ENCODE results near the gene NCKAP5.

The NCKAP5 gene

GRCh38 chr2:132936791-132937190 is 631.5 kb downstream of the NCKAP5 start:
- no peak for DNase-seq (ENCODE audit: low spot score)

- DNase-seq (ENCODE audit: low spot score), result no peak
These were observed 632.0 kb downstream of the NCKAP5 start for GRCh38 chr2:132936261-132936660.

- DNase-seq (ENCODE audit: low spot score), result no peak
These were observed 638.5 kb downstream of the NCKAP5 start for GRCh38 chr2:132929786-132930185.

- no peak for DNase-seq (ENCODE audit: low spot score)
These were observed 644.5 kb downstream of the NCKAP5 start for GRCh38 chr2:132923787-132924186.

GRCh38 chr2:132915812-132916549 is 652.3 kb downstream of the NCKAP5 start:
- no peak for DNase-seq (ENCODE audit: low spot score)

GRCh38 chr2:132911726-132912724 is 656.2 kb downstream of the NCKAP5 start:
- DNase-seq (ENCODE audit: low spot score), result no peak

GRCh38 chr2:132910432-132910831 is 657.8 kb downstream of the NCKAP5 start:
- no peak for DNase-seq (ENCODE audit: low spot score)

- DNase-seq (ENCODE audit: low spot score), result no peak
These were observed 658.8 kb downstream of the NCKAP5 start for GRCh38 chr2:132909427-132909826.

GRCh38 chr2:132904142-132904842 is 664.0 kb downstream of the NCKAP5 start:
- no peak for DNase-seq (ENCODE audit: low spot score)

GRCh38 chr2:132902626-132903025 is 665.6 kb downstream of the NCKAP5 start:
- no peak for DNase-seq (ENCODE audit: low spot score)

- no peak for DNase-seq (ENCODE audit: low spot score)
These were observed 666.6 kb downstream of the NCKAP5 start for GRCh38 chr2:132901661-132902060.

GRCh38 chr2:132897111-132897510 is 671.2 kb downstream of the NCKAP5 start:
- DNase-seq (ENCODE audit: low spot score), result no peak

GRCh38 chr2:132896073-132896472 is 672.2 kb downstream of the NCKAP5 start:
- DNase-seq (ENCODE audit: low spot score), result no peak

- no peak for DNase-seq (ENCODE audit: low spot score)
These were observed 676.8 kb downstream of the NCKAP5 start for GRCh38 chr2:132891498-132891897.

- no peak for DNase-seq (ENCODE audit: low spot score)
These were observed 681.7 kb downstream of the NCKAP5 start for GRCh38 chr2:132886574-132886973.

- DNase-seq (ENCODE audit: low spot score), result no peak
These were observed 683.6 kb downstream of the NCKAP5 start for GRCh38 chr2:132884705-132885104.

- DNase-seq (ENCODE audit: low spot score), result no peak
These were observed 684.0 kb downstream of the NCKAP5 start for GRCh38 chr2:132884292-132884691.

GRCh38 chr2:132883430-132883829 is 684.8 kb downstream of the NCKAP5 start:
- DNase-seq (ENCODE audit: low spot score), result no peak

GRCh38 chr2:132881546-132881945 is 686.7 kb downstream of the NCKAP5 start:
- no peak for DNase-seq (ENCODE audit: low spot score)

GRCh38 chr2:132877923-132878322 is 690.3 kb downstream of the NCKAP5 start:
- DNase-seq (ENCODE audit: low spot score), result no peak

- no peak for DNase-seq (ENCODE audit: low spot score)
These were observed 691.4 kb downstream of the NCKAP5 start for GRCh38 chr2:132876745-132877391.

GRCh38 chr2:132875193-132875592 is 693.1 kb downstream of the NCKAP5 start:
- DNase-seq (ENCODE audit: low spot score), result no peak
